ENCODE data around the gene ITPK1.
A peak's percentile ranks its signal among the peaks of the same experiment; 100 is the strongest.

Gene ITPK1

GRCh38 chr14:93095742-93096510, 19.8 kb downstream of the ITPK1 start:
- Histone ChIP-seq H3K27ac (ENCODE audit: extremely low read depth, low read depth, low read length) (no peak overlapping the region), H3K4me1 (ENCODE audit: control insufficient read depth, insufficient read depth, low read length) (peaks cover 3% of the 10 kb centered on the region; the same call in 1 of the 2 replicates), H3K9me3 (ENCODE audit: control insufficient read depth, insufficient read depth, low read depth, low read length) (no peaks in the 10 kb centered on the region), H3K36me3 (ENCODE audit: control insufficient read depth in 2 of 2, insufficient read depth in 1 of 2, low read length in 2 of 2) (no peaks in the 10 kb centered on the region), H3K4me3 (ENCODE audit: low read depth, low read length) (no peak overlapping the region)
- TF ChIP-seq PRDM2 (tag by site-specific recombination; IDR thresholded peaks at IDR 0.05; ENCODE audit: borderline replicate concordance) = no peak
- TF ChIP-seq MZF1 (tag by site-specific recombination; IDR thresholded peaks at IDR 0.05; ENCODE audit: borderline replicate concordance) = no peak
- no peak for TF ChIP-seq ZNF266 (tag by site-specific recombination; IDR thresholded peaks at IDR 0.05; ENCODE audit: low read depth)
- TF ChIP-seq ZNF580 (tag by site-specific recombination; IDR thresholded peaks at IDR 0.05) = peak; percentile 45; the same call in 1 of the 2 replicates
- TF ChIP-seq ZNF548 (tag by site-specific recombination; IDR thresholded peaks at IDR 0.05) = no peak
- TF ChIP-seq KLF1 (tag by site-specific recombination; IDR thresholded peaks at IDR 0.05) = no peak
- no peak for TF ChIP-seq ZFP69B (tag by site-specific recombination; IDR thresholded peaks at IDR 0.05)
- no peak for TF ChIP-seq TSHZ1 (tag by site-specific recombination; IDR thresholded peaks at IDR 0.05; ENCODE audit: borderline replicate concordance)
- no peak for TF ChIP-seq ZNF239 (tag by site-specific recombination; IDR thresholded peaks at IDR 0.05)
- no peak for TF ChIP-seq GFI1B (tag by site-specific recombination; IDR thresholded peaks at IDR 0.05)
- TF ChIP-seq ZNF146 (tag by site-specific recombination; IDR thresholded peaks at IDR 0.05) = peak; percentile 96
- no peak for TF ChIP-seq ZFHX2 (tag by site-specific recombination; conservative IDR thresholded peaks at IDR 0.05)
- TF ChIP-seq ZNF510 (tag by site-specific recombination; IDR thresholded peaks at IDR 0.05; ENCODE audit: insufficient replicate concordance) = no peak
- TF ChIP-seq ATF2 (tag by site-specific recombination; IDR thresholded peaks at IDR 0.05; ENCODE audit: low read depth) = no peak
- ChIA-PET CTCF (interaction anchor here (0.6 to 1.8 kb wide), 5 partner anchors 9 to 123 kb away, joined by 3 to 5 read pairs (median 4); no protein-coding TSS in a partner anchor), POLR2A (no interaction called here)
